GM12865 (cell line): ENCODE measurements around the gene POLD1.
"Not testable (repeated sequence)": the region's sequence is repeated elsewhere in the genome, so short reads cannot be mapped to it uniquely, and the experiment has no call there.

Experiments used
- DNase-seq: peaks from one replicate; pipeline ENCODE4 v3.0.0; 2010; ENCODE audit warnings: low read depth
- H3K4me3 ChIP-seq: 2 replicates; pipeline ENCODE4 v1.5.1; 2011; ENCODE audit warnings: mild to moderate bottlenecking, low read depth, low read length, control low read depth
- CTCF ChIP-seq: IDR thresholded peaks from 2 replicates; pipeline ENCODE4 v1.5.1; 2011; ENCODE audit warnings: low read length, control low read depth, low read depth, inconsistent platforms; ENCODE audit not compliant: insufficient read depth; ENCODE audit errors: missing control alignments

The POLD1 gene

GRCh38 chr19:50387176-50387867, 3.2 kb downstream of the POLD1 start:
- no peak for DNase-seq

GRCh38 chr19:50387868-50388245, 3.7 kb downstream of the POLD1 start:
- H3K4me3 ChIP-seq = no peak overlapping the region
- DNase-seq = no peak
- no peak for TF ChIP-seq CTCF

More at GRCh38 chr19:50387176-50387867, 3.2 kb downstream of the POLD1 start:
- TF ChIP-seq CTCF = no peak
- H3K4me3 ChIP-seq = no peak overlapping the region

- not testable (repeated sequence) for H3K4me3 ChIP-seq, DNase-seq
Observed at GRCh38 chr19:50390295-50390694, 6.1 kb downstream of the POLD1 start.

- H3K4me3 ChIP-seq, DNase-seq: not testable (repeated sequence)
Observed at GRCh38 chr19:50390952-50391351, 6.8 kb downstream of the POLD1 start.

- no peak overlapping the region for H3K4me3 ChIP-seq
- no peak for DNase-seq
- no peak for TF ChIP-seq CTCF
Observed at GRCh38 chr19:50392759-50393158, 8.6 kb downstream of the POLD1 start.

- H3K4me3 ChIP-seq = no peak overlapping the region
- no peak for DNase-seq
- TF ChIP-seq CTCF = no peak
Observed at GRCh38 chr19:50393589-50393988, 9.4 kb downstream of the POLD1 start.

GRCh38 chr19:50394017-50394416, 9.9 kb downstream of the POLD1 start:
- TF ChIP-seq CTCF = no peak
- no peak for DNase-seq

GRCh38 chr19:50398675-50399367, 14.7 kb downstream of the POLD1 start:
- no peak for DNase-seq
- no peak for TF ChIP-seq CTCF
- H3K4me3 ChIP-seq = no peak overlapping the region

More at GRCh38 chr19:50394017-50394416, 9.9 kb downstream of the POLD1 start:
- H3K4me3 ChIP-seq = no peak overlapping the region
